Trophoblast cell (in vitro differentiated cells and primary cell): ENCODE measurements around the gene TRPV5. TPM values are rescaled to one million over a fixed set of nuclear protein-coding genes. Genes with fewer than 3 reads are reported as not detected.
"Not testable (repeated sequence)": the region's sequence is repeated elsewhere in the genome, so short reads cannot be mapped to it uniquely, and the experiment has no call there.

ENCODE experiments used
- DNase-seq, 2 donors: peaks; one replicate each; pipeline ENCODE4 v3.0.0-alpha.2; 2016
- H2AFZ ChIP-seq: 2 replicates; pipeline ENCODE4 v1.6.1; 2013; ENCODE audit warnings: low read length, moderate library complexity, mild to moderate bottlenecking; ENCODE audit not compliant: insufficient read depth, poor library complexity
- H2AK5ac ChIP-seq: 2 replicates; pipeline ENCODE4 v1.6.1; 2013; ENCODE audit warnings: mild to moderate bottlenecking, low read length
- H2BK120ac ChIP-seq: 2 replicates; pipeline ENCODE4 v1.6.1; 2013; ENCODE audit warnings: low read length, mild to moderate bottlenecking, moderate library complexity; ENCODE audit not compliant: insufficient read depth, poor library complexity
- H2BK12ac ChIP-seq: 2 replicates; pipeline ENCODE4 v1.6.1; 2013; ENCODE audit warnings: mild to moderate bottlenecking, low read length, moderate library complexity
- H2BK5ac ChIP-seq: 2 replicates; pipeline ENCODE4 v1.6.1; 2013; ENCODE audit warnings: low read length, low read depth, moderate library complexity, mild to moderate bottlenecking; ENCODE audit not compliant: poor library complexity
- H3K14ac ChIP-seq: 2 replicates; pipeline ENCODE4 v1.6.1; 2013; ENCODE audit warnings: mild to moderate bottlenecking, low read length
- H3K18ac ChIP-seq: 2 replicates; pipeline ENCODE4 v1.6.1; 2013; ENCODE audit warnings: mild to moderate bottlenecking, low read length
- H3K23ac ChIP-seq: 2 replicates; pipeline ENCODE4 v1.6.1; 2013; ENCODE audit warnings: low read length
- H3K27ac ChIP-seq: 2 replicates; pipeline ENCODE4 v1.5.1; 2013; ENCODE audit warnings: low read depth, mild to moderate bottlenecking, inconsistent platforms, low read length, moderate library complexity
- H3K27me3 ChIP-seq: 2 replicates; pipeline ENCODE4 v1.6.1; 2013; ENCODE audit warnings: inconsistent platforms, mild to moderate bottlenecking, low read length, moderate library complexity; ENCODE audit not compliant: insufficient read depth
- H3K36me3 ChIP-seq, 2 experiments: 1 replicate in 1 of 2; 2 replicates in 1 of 2; pipeline ENCODE4 v1.6.1; 2013; ENCODE audit warnings: low read length in 2 of 2, mild to moderate bottlenecking in 2 of 2, moderate library complexity in 1 of 2; ENCODE audit not compliant: insufficient read depth in 2 of 2, control insufficient read depth in 1 of 2
- H3K4ac ChIP-seq: 2 replicates; pipeline ENCODE4 v1.6.1; 2013; ENCODE audit warnings: low read depth, mild to moderate bottlenecking, low read length, moderate library complexity
- H3K4me1 ChIP-seq, 2 experiments: 1 replicate in 1 of 2; 2 replicates in 1 of 2; pipeline ENCODE4 v1.6.1; 2013; ENCODE audit warnings: low read length in 2 of 2, mild to moderate bottlenecking in 2 of 2, moderate library complexity in 1 of 2; ENCODE audit not compliant: insufficient read depth in 2 of 2, control insufficient read depth in 1 of 2
- H3K4me2 ChIP-seq: 2 replicates; pipeline ENCODE4 v1.6.1; 2013; ENCODE audit warnings: inconsistent platforms, mild to moderate bottlenecking, low read length, moderate library complexity
- H3K4me3 ChIP-seq: 2 replicates; pipeline ENCODE4 v1.5.1; 2013; ENCODE audit warnings: mild to moderate bottlenecking, low read depth, low read length, inconsistent platforms
- H3K79me1 ChIP-seq: one replicate; pipeline ENCODE4 v1.6.1; 2013; ENCODE audit warnings: low read length
- H3K79me2 ChIP-seq: 2 replicates; pipeline ENCODE4 v1.6.1; 2013; ENCODE audit warnings: low read length, mild to moderate bottlenecking; ENCODE audit not compliant: control insufficient read depth, insufficient read depth, poor library complexity
- H3K9ac ChIP-seq: 2 replicates; pipeline ENCODE4 v1.6.1; 2013; ENCODE audit warnings: mild to moderate bottlenecking, low read length
- H3K9me3 ChIP-seq: 2 replicates; pipeline ENCODE4 v1.6.1; 2013; ENCODE audit warnings: low read depth, mild to moderate bottlenecking, control low read depth, inconsistent platforms, low read length; ENCODE audit not compliant: insufficient read depth
- H4K12ac ChIP-seq: 2 replicates; pipeline ENCODE4 v1.6.1; 2013; ENCODE audit warnings: low read depth, mild to moderate bottlenecking, low read length, moderate library complexity
- H4K8ac ChIP-seq: 2 replicates; pipeline ENCODE4 v1.6.1; 2013; ENCODE audit warnings: low read depth, mild to moderate bottlenecking, low read length, moderate library complexity
- H4K91ac ChIP-seq: one replicate; pipeline ENCODE4 v1.6.1; 2013; ENCODE audit warnings: low read depth, mild to moderate bottlenecking, low read length, moderate library complexity
- WGBS: extraction: QIAGEN DNeasy Blood & Tissue Kit; methylation state at CpG from one replicate; pipeline ENCODE4 v1.1.7; 2013; ENCODE audit warnings: missing lambda C conversion rate; ENCODE audit not compliant: insufficient read length, insufficient coverage; ENCODE audit errors: extremely low coverage; 5-methylcytosine and 5-hydroxymethylcytosine counted together
- polyA plus RNA-seq: library from polyadenylated mRNA; stranded (reverse); fragments of 200-250 nt; gene quantifications from 2 replicates; pipeline ENCODE4 v1.2.3, GENCODE V29; 2013

The TRPV5 gene
- polyA plus RNA-seq: 0.03 TPM in 1 of 2 replicates, not detected in the other

DNA sequence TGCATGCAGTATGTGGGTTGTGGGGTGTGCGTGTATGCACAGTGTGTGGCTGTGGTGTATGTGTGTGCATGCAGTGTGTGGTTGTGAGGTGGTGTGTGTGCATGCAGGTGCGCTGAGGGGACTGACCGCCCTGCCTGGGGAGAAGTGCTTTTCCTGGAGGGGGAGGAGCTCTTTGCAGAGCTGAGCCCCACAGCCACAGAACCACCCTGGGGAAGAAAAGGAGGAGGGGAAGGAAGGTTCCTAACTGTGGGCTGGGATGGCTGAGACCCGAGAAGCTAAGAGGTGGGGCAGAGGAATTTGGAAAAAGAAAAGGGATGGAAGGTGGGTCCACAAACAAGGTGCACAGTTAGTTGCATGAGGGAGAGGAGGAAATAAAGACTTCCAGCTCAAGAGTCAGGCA lies at the start of gene TRPV5:
TRPV5 (minus strand) TSS at position 123 of the 400 bp plus-strand sequence. CDS start 287 bp downstream, outside the sequence.
- H3K79me2 ChIP-seq: no peaks in the 10 kb centered on the region
- H4K12ac ChIP-seq: no peak within 1 kb of the TSS
- no peaks in the 10 kb centered on the region for H3K9me3 ChIP-seq
- no peaks in the 10 kb centered on the region for H3K27me3 ChIP-seq
- no peak within 1 kb of the TSS for H3K18ac ChIP-seq
- no CpG with 5 or more reads among the region's 4 CpGs for WGBS
- no peak within 1 kb of the TSS for H3K4ac ChIP-seq
- no peak within 1 kb of the TSS for H2BK120ac ChIP-seq
- H2AFZ ChIP-seq: no peak within 1 kb of the TSS
- no peak within 1 kb of the TSS for H3K4me2 ChIP-seq
- H3K27ac ChIP-seq: no peak within 1 kb of the TSS
- DNase-seq: no peak
- H3K36me3 ChIP-seq: no peaks in the 10 kb centered on the region
- no peak within 1 kb of the TSS for H4K8ac ChIP-seq
- H2AK5ac ChIP-seq: no peak within 1 kb of the TSS
- no peak within 1 kb of the TSS for H2BK12ac ChIP-seq
- H2BK5ac ChIP-seq: no peak within 1 kb of the TSS
- no peak within 1 kb of the TSS for H4K91ac ChIP-seq
- H3K4me1 ChIP-seq: no peaks in the 10 kb centered on the region
- H3K9ac ChIP-seq: no peak within 1 kb of the TSS
- no peak within 1 kb of the TSS for H3K4me3 ChIP-seq
- H3K14ac ChIP-seq: no peak within 1 kb of the TSS
- no peak within 1 kb of the TSS for H3K23ac ChIP-seq
- H3K79me1 ChIP-seq: no peaks in the 10 kb centered on the region

DNA sequence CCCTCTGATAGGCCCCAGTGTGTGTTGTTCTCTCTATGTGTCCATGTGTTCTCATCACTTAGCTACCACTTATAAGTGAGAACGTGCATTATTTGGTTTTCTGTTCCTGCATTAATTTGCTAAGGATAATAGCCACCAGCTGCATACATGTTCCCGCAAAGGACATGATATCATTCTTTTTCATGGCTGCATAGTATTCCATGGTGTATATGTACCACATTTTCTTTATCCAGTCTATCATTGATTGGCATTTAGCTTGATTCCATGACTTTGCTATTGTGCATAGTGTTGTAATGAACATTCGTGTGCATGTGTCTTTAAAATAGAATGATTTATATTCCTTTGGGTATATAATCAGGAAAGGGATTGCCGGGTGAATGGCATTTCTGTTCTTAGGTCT lies 44.9 kb upstream of the TRPV5 start:
- H2BK12ac ChIP-seq, H3K27me3 ChIP-seq, H3K36me3 ChIP-seq, H3K4ac ChIP-seq, H4K91ac ChIP-seq, H3K9me3 ChIP-seq, H3K79me2 ChIP-seq, H3K18ac ChIP-seq, H2BK5ac ChIP-seq, H4K8ac ChIP-seq, H4K12ac ChIP-seq, H3K4me1 ChIP-seq, H2BK120ac ChIP-seq, DNase-seq, H3K27ac ChIP-seq, H3K4me2 ChIP-seq, H2AFZ ChIP-seq, H3K4me3 ChIP-seq, H3K14ac ChIP-seq, H3K23ac ChIP-seq, H2AK5ac ChIP-seq, H3K79me1 ChIP-seq, H3K9ac ChIP-seq: not testable (repeated sequence)
- no CpG with 5 or more reads among the region's 4 CpGs for WGBS

DNA sequence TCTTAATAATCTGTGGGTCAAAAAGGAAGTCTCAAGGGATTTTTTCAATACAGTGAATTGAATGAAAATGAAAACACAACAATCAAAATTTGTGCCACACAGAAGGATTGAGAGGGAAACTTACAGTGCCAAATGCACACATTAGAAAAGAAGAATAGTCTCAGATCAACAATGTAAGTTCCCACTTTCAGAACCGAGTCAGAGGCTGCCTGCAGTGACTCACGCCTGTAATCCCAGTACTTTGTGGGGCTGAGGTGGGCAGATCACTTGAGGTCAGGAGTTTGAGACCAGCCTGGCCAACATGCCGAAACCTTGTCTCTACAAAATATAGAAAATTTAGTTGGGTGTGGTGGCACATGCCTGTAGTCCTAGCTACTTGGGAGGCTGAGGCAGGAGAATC lies 41.1 kb upstream of the TRPV5 start:
- no peaks in the 10 kb centered on the region for H3K36me3 ChIP-seq
- H3K18ac ChIP-seq: no peak overlapping the region
- no peak overlapping the region for H3K23ac ChIP-seq
- H3K27ac ChIP-seq: no peak overlapping the region
- no peak overlapping the region for H2BK120ac ChIP-seq
- H2AK5ac ChIP-seq: no peak overlapping the region
- no peak overlapping the region for H4K91ac ChIP-seq
- no peak overlapping the region for H3K9ac ChIP-seq
- no peak overlapping the region for H3K14ac ChIP-seq
- H4K12ac ChIP-seq: no peak overlapping the region
- H3K27me3 ChIP-seq: no peaks in the 10 kb centered on the region
- WGBS: no CpG with 5 or more reads among the region's 3 CpGs
- H3K79me1 ChIP-seq: no peaks in the 10 kb centered on the region
- no peak overlapping the region for H2AFZ ChIP-seq
- no peak overlapping the region for H3K4me2 ChIP-seq
- no peak overlapping the region for H4K8ac ChIP-seq
- DNase-seq: no peak
- no peak overlapping the region for H2BK12ac ChIP-seq
- H3K4me1 ChIP-seq: no peaks in the 10 kb centered on the region
- H3K79me2 ChIP-seq: no peaks in the 10 kb centered on the region
- no peak overlapping the region for H2BK5ac ChIP-seq
- H3K4me3 ChIP-seq: no peak overlapping the region
- no peak overlapping the region for H3K4ac ChIP-seq
- H3K9me3 ChIP-seq: no peaks in the 10 kb centered on the region

DNA sequence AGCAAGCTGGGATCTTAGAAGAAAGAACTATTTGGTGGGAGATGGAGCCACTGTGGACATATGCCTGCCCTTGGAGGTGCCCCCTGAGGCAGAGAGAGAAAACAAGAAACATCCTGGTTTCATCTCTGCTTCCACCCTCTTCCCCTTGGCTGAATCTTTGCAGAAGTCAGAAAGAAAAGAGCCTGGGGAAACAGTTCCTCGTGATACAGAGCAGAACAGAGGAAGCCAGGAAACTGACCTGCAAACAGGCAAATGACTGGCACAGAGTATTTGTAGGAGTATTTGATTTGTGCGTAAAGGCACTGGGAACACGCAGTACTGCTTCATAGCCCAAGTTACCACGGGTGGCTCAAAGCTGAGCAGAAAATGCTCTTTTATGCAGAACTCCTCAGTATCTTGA lies 35.6 kb upstream of the TRPV5 start:
- no peak overlapping the region for H3K4me3 ChIP-seq
- no peak overlapping the region for H3K14ac ChIP-seq
- no peaks in the 10 kb centered on the region for H3K9me3 ChIP-seq
- H2BK120ac ChIP-seq: no peak overlapping the region
- no peaks in the 10 kb centered on the region for H3K79me1 ChIP-seq
- no peak overlapping the region for H2BK12ac ChIP-seq
- H3K18ac ChIP-seq: no peak overlapping the region
- no peak overlapping the region for H2AK5ac ChIP-seq
- no peak overlapping the region for H3K4me2 ChIP-seq
- no peak overlapping the region for H3K27ac ChIP-seq
- no peak overlapping the region for H4K8ac ChIP-seq
- H3K23ac ChIP-seq: no peak overlapping the region
- H4K12ac ChIP-seq: no peak overlapping the region
- no peaks in the 10 kb centered on the region for H3K79me2 ChIP-seq
- no CpG with 5 or more reads among the region's 4 CpGs for whole genome bisulfite sequencing
- no peak for DNase-seq
- H3K27me3 ChIP-seq: no peaks in the 10 kb centered on the region
- no peak overlapping the region for H3K9ac ChIP-seq
- no peak overlapping the region for H2BK5ac ChIP-seq
- no peak overlapping the region for H2AFZ ChIP-seq
- H3K4ac ChIP-seq: no peak overlapping the region
- no peak overlapping the region for H4K91ac ChIP-seq
- no peaks in the 10 kb centered on the region for H3K36me3 ChIP-seq
- no peaks in the 10 kb centered on the region for H3K4me1 ChIP-seq
